B cell (primary cell): ENCODE measurements around the gene EVX1. TPM values are rescaled to one million over a fixed set of nuclear protein-coding genes. Genes with fewer than 3 reads are reported as not detected.

Experiments
- ATAC-seq: fragments of 200-7000 bp; cut with Tn5 transposase; one replicate; pipeline ENCODE4 v1.10.0; 2021; ENCODE audit warnings: low read depth, mild to moderate bottlenecking, moderate number of reproducible peaks, moderate library complexity
- CTCF ChIA-PET: fragments of 350-600 bp; sonication (Branson Sonifier 250); formaldehyde crosslinking; loops from one replicate; lab custom pipeline; 2021; ENCODE audit warnings: antibody characterized with exemption, inconsistent platforms; lab: Charles Lee
- POLR2A ChIA-PET: fragments of 350-600 bp; sonication (Branson Sonifier 250); formaldehyde crosslinking; loops from one replicate; lab custom pipeline; 2021; ENCODE audit warnings: antibody characterized with exemption; lab: Charles Lee
- DNase-seq: peaks from one replicate; pipeline ENCODE4 v3.0.0; 2013
- H2AFZ ChIP-seq: 2 replicates; pipeline ENCODE4 v1.6.1; 2012; ENCODE audit warnings: mild to moderate bottlenecking, low read depth, low read length; ENCODE audit not compliant: insufficient read depth, poor library complexity, severe bottlenecking
- H3K27ac ChIP-seq, 2 donors: 1 replicate in 1 of 2; 2 replicates in 1 of 2; pipeline ENCODE4 v1.5.1; 2012 to 2013; ENCODE audit warnings: low read length in 2 of 2, mild to moderate bottlenecking in 2 of 2, moderate library complexity in 1 of 2
- H3K27me3 ChIP-seq, 4 experiments: fragments of 200-600 bp in 1 of 4; sonication (generic) in 1 of 4; replicated peaks in 1 of 4; 1 replicate in 2 of 4; 2 replicates in 2 of 4; pipeline versions ENCODE4 v1.6.1 to v1.7.0; 2013 to 2016; ENCODE audit warnings: low read length in 3 of 4, mild to moderate bottlenecking in 2 of 4, mixed read lengths in 1 of 4, moderate library complexity in 1 of 4; ENCODE audit not compliant: insufficient read depth in 4 of 4, control insufficient read depth in 3 of 4; ENCODE audit errors: control extremely low read depth in 1 of 4
- H3K36me3 ChIP-seq, 2 experiments: replicated peaks in 1 of 2; 1 replicate in 1 of 2; 2 replicates in 1 of 2; pipeline versions ENCODE4 v1.6.1 to v1.7.1; 2013; ENCODE audit warnings: low read length in 1 of 2; ENCODE audit not compliant: insufficient read depth in 2 of 2, control insufficient read depth in 1 of 2; ENCODE audit errors: control extremely low read depth in 1 of 2, extremely low read depth in 1 of 2
- H3K4me1 ChIP-seq, 2 donors: fragments of 200-600 bp in 1 of 2; sonication (generic) in 1 of 2; 1 replicate in 1 of 2; 2 replicates in 1 of 2; pipeline versions ENCODE4 v1.5.1 to v1.6.1; 2013 to 2017; ENCODE audit warnings: low read length in 2 of 2; ENCODE audit not compliant: control insufficient read depth in 2 of 2, insufficient read depth in 2 of 2
- H3K4me2 ChIP-seq: replicated peaks from 2 replicates; pipeline ENCODE3; 2012; ENCODE audit warnings: mild to moderate bottlenecking, low read depth, low read length; ENCODE audit not compliant: poor library complexity, severe bottlenecking
- H3K4me3 ChIP-seq, 5 experiments: fragments of 200-600 bp in 1 of 5; sonication (generic) in 1 of 5; 1 replicate in 3 of 5; 2 replicates in 2 of 5; pipeline versions ENCODE4 v1.5.1 to v1.7.0; 2011 to 2016; ENCODE audit warnings: low read length in 4 of 5, mild to moderate bottlenecking in 4 of 5, low read depth in 2 of 5, control low read depth in 1 of 5, moderate library complexity in 1 of 5; ENCODE audit not compliant: insufficient read depth in 1 of 5; ENCODE audit errors: control extremely low read depth in 1 of 5, extremely low read depth in 1 of 5
- H3K79me2 ChIP-seq: fragments of 200-600 bp; sonication (generic); one replicate; pipeline ENCODE4 v1.6.0; 2016; ENCODE audit warnings: low read length; ENCODE audit not compliant: control insufficient read depth, insufficient read depth
- H3K9ac ChIP-seq: fragments of 200-600 bp; sonication (generic); 2 replicates; pipeline ENCODE4 v1.6.1; 2017; ENCODE audit warnings: mild to moderate bottlenecking, low read length, moderate library complexity
- H3K9me3 ChIP-seq, 3 donors: one replicate each; pipeline versions ENCODE4 v1.6.1 to v1.7.1; 2013; ENCODE audit warnings: low read length in 2 of 3; ENCODE audit not compliant: control insufficient read depth in 2 of 3, insufficient read depth in 1 of 3; ENCODE audit errors: control extremely low read depth in 1 of 3
- H4K20me1 ChIP-seq: 2 replicates; pipeline ENCODE4 v1.6.0; 2012; ENCODE audit warnings: mild to moderate bottlenecking, low read length; ENCODE audit not compliant: insufficient read depth, control insufficient read depth, poor library complexity, severe bottlenecking
- H3K27ac Mint-ChIP-seq: one replicate; pipeline ENCODE4 v1.8.0; 2021; ENCODE audit warnings: mixed read lengths
- H3K27me3 Mint-ChIP-seq: one replicate; pipeline ENCODE4 v1.8.0; 2021; ENCODE audit warnings: mixed read lengths
- H3K4me1 Mint-ChIP-seq: one replicate; pipeline ENCODE4 v1.8.0; 2021; ENCODE audit warnings: mixed read lengths
- H3K4me3 Mint-ChIP-seq: one replicate; pipeline ENCODE4 v1.8.0; 2021; ENCODE audit warnings: mixed read lengths
- H3K9me3 Mint-ChIP-seq: one replicate; pipeline ENCODE4 v1.8.0; 2022; ENCODE audit warnings: mixed read lengths; ENCODE audit not compliant: insufficient read depth
- CTCF ChIP-seq: fragments of 200-600 bp; IDR thresholded peaks from one replicate; pipeline ENCODE4 v1.8.0; 2022; ENCODE audit warnings: antibody characterized with exemption, mild to moderate bottlenecking
- EZH2 ChIP-seq: IDR thresholded peaks from 2 replicates; pipeline ENCODE4 v1.6.1; 2012; ENCODE audit warnings: borderline replicate concordance, low read depth, mild to moderate bottlenecking, moderate library complexity, low read length; ENCODE audit not compliant: insufficient read depth, poor library complexity, severe bottlenecking
- WGBS: methylation state at CpG from one replicate; pipeline ENCODE4 v1.1.5; 2013; ENCODE audit warnings: missing lambda C conversion rate; ENCODE audit not compliant: insufficient coverage; 5-methylcytosine and 5-hydroxymethylcytosine counted together
- intact Hi-C: fragments of 100-400 bp; cut with micrococcal nuclease; formaldehyde crosslinking; loops from one replicate; pipeline ENCODE4 v1.10.0; 2022
- polyA plus RNA-seq: library from polyadenylated mRNA; depleted of rRNA; stranded (reverse); fragments of >200 nt; gene quantifications from 2 replicates; pipeline ENCODE4 v1.2.3, GENCODE V29; 2012
- total RNA-seq, 2 donors: library from RNA; stranded (reverse); fragments of 120-200 nt in 1 of 2; gene quantifications; 1 replicate in 1 of 2; 2 replicates in 1 of 2; pipeline versions ENCODE4 v1.2.3 to v1.2.4, GENCODE V29; 2013 to 2022

Gene EVX1
- total and polyA plus RNA-seq, 2 donors (not counting 1 experiment from before 2014, with no cell fraction given) = not detected

GRCh38 chr7:27220440-27220955, 22.1 kb upstream of the EVX1 start:
- Histone ChIP-seq H3K4me2 (peak overlapping the region; percentile 69), H2AFZ (peak overlapping the region; percentile 47), H3K27me3 (peaks cover 2 to 72% (median 55%) of the 10 kb centered on the region in 4 experiments), H3K9me3 (peaks cover 0 to 3% (median 0%) of the 10 kb centered on the region in 3 donors), H3K79me2 (no peaks in the 10 kb centered on the region), H3K4me1 (peaks cover 8 to 11% of the 10 kb centered on the region in 2 donors), H3K9ac (peak overlapping the region; percentile 39), H3K27ac (no peak overlapping the region), H3K4me3 (peak overlapping the region in 2 of 5 experiments; percentile 15 to 32), H4K20me1 (no peaks in the 10 kb centered on the region), H3K36me3 (no peaks in the 10 kb centered on the region)
- TF ChIP-seq CTCF (no peak), EZH2 (peak; percentile 81)
- ATAC-seq = no peak
- no peaks in the 10 kb centered on the region for H3K9me3 Mint-ChIP-seq
- CTCF ChIA-PET = no interaction called here
- POLR2A ChIA-PET = no interaction called here
- intact Hi-C loops = no loop called here
- 5% methylated on average over 44 of the region's 45 CpGs for WGBS
- peak; percentile 27 for DNase-seq
- peaks cover 71% of the 10 kb centered on the region for H3K27me3 Mint-ChIP-seq
- no peak overlapping the region for H3K27ac Mint-ChIP-seq
- H3K4me3 Mint-ChIP-seq = peak overlapping the region; percentile 69
- peaks cover 13% of the 10 kb centered on the region for H3K4me1 Mint-ChIP-seq

- Histone ChIP-seq H3K36me3 (no peaks in the 10 kb centered on the region), H3K4me2 (no peak overlapping the region), H3K27ac (no peak overlapping the region), H2AFZ (no peak overlapping the region), H3K9ac (no peak overlapping the region), H3K79me2 (no peaks in the 10 kb centered on the region), H3K9me3 (peaks cover 0 to 3% (median 0%) of the 10 kb centered on the region in 3 donors), H4K20me1 (no peaks in the 10 kb centered on the region), H3K4me3 (no peak overlapping the region), H3K4me1 (peaks cover 8 to 11% of the 10 kb centered on the region in 2 donors), H3K27me3 (peaks cover 2 to 72% (median 58%) of the 10 kb centered on the region in 4 experiments)
- DNase-seq (no peak), ATAC-seq (no peak)
- TF ChIP-seq EZH2 = no peak
- no peak for TF ChIP-seq CTCF
- POLR2A ChIA-PET = no interaction called here
- peak overlapping the region; percentile 42 for H3K4me3 Mint-ChIP-seq
- no CpG with 5 or more reads among the region's 3 CpGs for WGBS
- H3K9me3 Mint-ChIP-seq = no peaks in the 10 kb centered on the region
- peaks cover 13% of the 10 kb centered on the region for H3K4me1 Mint-ChIP-seq
- no peak overlapping the region for H3K27ac Mint-ChIP-seq
- intact Hi-C loops = no loop called here
- H3K27me3 Mint-ChIP-seq = peaks cover 67% of the 10 kb centered on the region
- CTCF ChIA-PET = interaction anchor here (0.8 to 1.2 kb wide), 2 partner anchors 10 to 553 kb away, joined by 3 read pairs; no protein-coding TSS in a partner anchor
These were observed 21.3 kb upstream of the EVX1 start for GRCh38 chr7:27221201-27221797.
